ENCODE measurements around the gene ADGRV1. TPM values are rescaled to one million over a fixed set of nuclear protein-coding genes. Genes with fewer than 3 reads are reported as not detected.

The ADGRV1 gene
- total and polyA plus RNA-seq, 9 of the 15 experiments (the other 6 are each of a cell fraction or from before 2014, with no cell fraction given) = 21.7 to 156 (median 58.2) TPM

- TF ChIP-seq PTTG1 (tag; IDR thresholded peaks at IDR 0.05; ENCODE audit: low read depth) (0 out of 2 replicates have a peak, but pooled peaks have one; percentile 41), KAT2B (IDR thresholded peaks at IDR 0.05; ENCODE audit: low read depth, low read length) (no peak), PHB2 (IDR thresholded peaks at IDR 0.05; ENCODE audit: low read depth) (peak; percentile 98), ZNF133 (CRISPR knock-in tag; IDR thresholded peaks at IDR 0.05) (no peak), GMEB1 (CRISPR knock-in tag; IDR thresholded peaks at IDR 0.05) (peak; percentile 55), BACH1 (tag; IDR thresholded peaks at IDR 0.05) (peak; percentile 88), AFF1 (IDR thresholded peaks at IDR 0.05; ENCODE audit: low read depth in 1 of 2, partially characterized antibody in 2 of 2) (peak; percentile 73 to 96)
- TF ChIP-seq, protein P1, sequence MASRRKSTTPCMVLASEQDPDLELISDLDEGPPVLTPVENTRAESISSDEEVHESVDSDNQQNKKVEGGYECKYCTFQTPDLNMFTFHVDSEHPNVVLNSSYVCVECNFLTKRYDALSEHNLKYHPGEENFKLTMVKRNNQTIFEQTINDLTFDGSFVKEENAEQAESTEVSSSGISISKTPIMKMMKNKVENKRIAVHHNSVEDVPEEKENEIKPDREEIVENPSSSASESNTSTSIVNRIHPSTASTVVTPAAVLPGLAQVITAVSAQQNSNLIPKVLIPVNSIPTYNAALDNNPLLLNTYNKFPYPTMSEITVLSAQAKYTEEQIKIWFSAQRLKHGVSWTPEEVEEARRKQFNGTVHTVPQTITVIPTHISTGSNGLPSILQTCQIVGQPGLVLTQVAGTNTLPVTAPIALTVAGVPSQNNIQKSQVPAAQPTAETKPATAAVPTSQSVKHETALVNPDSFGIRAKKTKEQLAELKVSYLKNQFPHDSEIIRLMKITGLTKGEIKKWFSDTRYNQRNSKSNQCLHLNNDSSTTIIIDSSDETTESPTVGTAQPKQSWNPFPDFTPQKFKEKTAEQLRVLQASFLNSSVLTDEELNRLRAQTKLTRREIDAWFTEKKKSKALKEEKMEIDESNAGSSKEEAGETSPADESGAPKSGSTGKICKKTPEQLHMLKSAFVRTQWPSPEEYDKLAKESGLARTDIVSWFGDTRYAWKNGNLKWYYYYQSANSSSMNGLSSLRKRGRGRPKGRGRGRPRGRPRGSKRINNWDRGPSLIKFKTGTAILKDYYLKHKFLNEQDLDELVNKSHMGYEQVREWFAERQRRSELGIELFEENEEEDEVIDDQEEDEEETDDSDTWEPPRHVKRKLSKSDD (conservative IDR thresholded peaks at IDR 0.05; ENCODE audit: low read length) = no peak
Observed at GRCh38 chr5:90983148-90983547, 424.6 kb downstream of the ADGRV1 start (continued).

All from K562 (cell line).